IPS-11a (cell line): ENCODE results near the gene POTEF.
"Not testable (repeated sequence)": the region's sequence is repeated elsewhere in the genome, so short reads cannot be mapped to it uniquely, and the experiment has no call there.

ENCODE experiments used
- H3K4me3 ChIP-seq: one replicate; pipeline ENCODE4 v1.5.1; 2013; ENCODE audit warnings: low read depth, low read length, control low read depth

POTEF gene

DNA sequence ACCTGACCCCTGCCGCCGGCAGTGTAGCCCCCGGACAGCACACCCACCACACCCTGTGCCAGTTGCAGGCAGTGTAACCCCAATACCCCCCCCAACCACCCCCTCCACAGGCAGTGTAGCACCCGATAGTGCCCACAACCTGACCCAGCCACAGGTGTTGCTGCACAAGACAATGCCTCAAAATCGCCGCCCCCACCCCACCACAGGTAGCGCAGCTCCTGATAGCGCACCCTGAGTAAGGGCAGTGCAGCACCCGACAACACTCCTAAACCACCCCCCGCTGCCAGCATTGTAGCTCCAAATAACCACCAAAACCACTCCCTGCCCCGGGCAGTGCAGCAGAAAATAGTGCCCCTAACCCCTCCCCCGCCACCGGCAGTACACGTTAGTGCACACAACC, 558 bp downstream of the POTEF start:
- not testable (repeated sequence) for H3K4me3 ChIP-seq

DNA sequence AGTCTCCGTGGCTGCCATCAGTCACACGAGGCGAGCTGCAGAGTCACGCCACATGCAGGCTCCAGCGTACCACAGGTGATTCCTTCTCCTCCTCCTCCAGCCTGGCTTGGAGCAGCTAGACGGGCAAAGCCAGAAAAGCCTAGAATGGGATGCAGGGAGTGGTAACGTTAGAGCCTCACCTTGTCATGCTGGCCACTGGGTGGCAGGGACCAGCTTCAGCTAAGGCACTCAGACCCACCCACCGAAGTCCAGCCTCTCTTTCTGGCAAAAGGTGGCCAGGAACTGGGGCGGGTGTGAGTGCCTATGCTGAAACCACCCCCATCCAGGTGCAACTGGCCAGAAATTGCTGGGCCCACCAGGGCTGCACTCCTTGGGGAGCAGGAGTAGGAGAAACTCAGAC, 1.3 kb downstream of the POTEF start:
- H3K4me3 ChIP-seq: not testable (repeated sequence)

DNA sequence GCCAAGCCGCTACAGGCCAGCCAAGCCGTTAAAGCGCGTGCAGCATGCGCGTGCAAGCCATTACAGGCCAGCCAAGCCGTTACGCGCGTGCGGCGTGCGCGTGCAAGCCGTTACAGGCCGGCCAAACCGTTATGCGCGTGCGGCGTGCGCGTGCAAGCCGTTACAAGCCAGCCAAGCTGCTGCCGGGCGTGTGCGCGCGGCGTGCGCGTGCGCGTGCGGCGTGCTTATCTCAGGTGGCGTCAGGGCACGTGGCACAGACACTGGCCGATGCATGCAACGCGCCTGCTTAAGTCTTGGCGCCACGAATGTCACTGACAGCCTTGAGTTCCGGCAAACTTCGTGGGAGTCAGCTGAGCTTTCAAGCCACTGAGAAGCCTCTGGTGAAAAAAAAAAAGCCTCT, 8.1 kb downstream of the POTEF start:
- H3K4me3 ChIP-seq: not testable (repeated sequence)

DNA sequence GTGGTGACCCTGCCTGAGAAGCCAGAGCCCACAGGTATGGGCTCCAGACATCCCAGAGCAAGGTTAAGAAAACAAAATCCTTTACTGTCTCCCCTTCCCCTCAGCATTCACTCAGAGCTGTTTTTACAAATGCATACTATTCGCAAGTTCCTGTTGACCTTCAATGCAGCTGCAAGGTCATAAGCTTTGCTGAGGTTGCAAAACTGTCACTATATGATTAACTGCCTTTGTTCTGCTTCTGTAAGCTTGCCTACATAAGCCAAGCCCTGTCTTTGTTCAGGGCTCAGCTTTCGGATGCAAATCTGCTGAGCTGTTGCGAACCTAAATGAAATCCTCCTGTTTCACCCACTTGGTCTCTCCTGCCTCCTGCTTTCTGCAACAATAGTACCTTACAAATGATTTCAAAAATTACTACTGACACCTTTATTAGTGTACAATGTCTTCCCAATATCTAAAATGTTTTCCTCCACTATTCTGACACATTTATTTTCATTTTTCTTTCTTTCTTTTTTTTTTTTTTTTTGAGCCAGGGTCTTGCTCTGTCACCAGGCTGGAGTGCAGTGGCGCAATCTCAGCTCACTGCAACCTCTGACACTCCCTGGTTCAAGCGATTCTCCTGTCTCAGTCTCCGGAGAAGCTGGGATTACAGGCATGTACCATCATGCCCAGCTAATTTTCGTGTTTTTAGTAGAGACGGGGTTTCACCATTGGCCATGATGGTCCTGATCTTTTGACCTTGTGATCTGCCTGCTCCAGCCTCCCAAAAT, 26.2 kb downstream of the POTEF start:
- H3K4me3 ChIP-seq: not testable (repeated sequence)

DNA sequence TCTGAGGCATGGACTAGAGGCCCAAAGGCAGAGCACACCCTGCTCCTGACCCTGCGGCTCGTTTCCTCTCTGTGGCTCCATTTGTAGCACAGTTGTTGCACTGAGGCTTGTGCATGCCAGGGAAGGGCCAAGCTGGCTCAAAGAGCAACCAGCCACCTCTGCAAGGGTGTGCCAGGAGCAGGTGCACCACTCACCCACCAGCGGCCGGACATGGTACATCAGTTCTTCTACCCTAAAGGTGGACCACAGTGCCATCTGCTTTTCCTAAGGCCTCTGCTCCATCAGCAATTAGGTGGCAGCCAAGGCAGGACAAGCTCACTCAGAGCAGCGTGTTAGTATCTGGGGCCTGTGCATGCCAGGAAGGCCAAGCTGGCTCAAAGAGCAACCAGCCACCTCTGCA, 66.4 kb downstream of the POTEF start:
- not testable (repeated sequence) for H3K4me3 ChIP-seq

DNA sequence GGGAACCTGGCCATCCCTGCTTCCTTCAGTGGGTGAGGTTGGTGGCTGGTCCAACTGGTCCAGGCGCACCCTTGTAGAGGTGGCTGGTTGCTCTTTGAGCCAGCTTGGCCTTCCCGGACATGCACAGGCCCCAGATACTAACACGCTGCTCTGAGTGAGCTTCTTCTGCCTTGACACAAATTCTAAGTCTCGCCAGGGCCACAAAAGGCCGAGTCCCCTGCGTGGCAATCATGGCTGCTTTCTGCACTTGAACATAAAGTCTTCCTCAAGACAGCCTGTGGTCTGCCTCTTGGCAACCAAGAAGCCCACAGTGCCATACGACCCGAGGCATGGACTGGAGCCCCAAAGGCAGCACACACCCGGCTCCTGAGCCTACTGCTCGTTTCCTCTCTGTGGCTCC, 69.0 kb downstream of the POTEF start:
- not testable (repeated sequence) for H3K4me3 ChIP-seq

DNA sequence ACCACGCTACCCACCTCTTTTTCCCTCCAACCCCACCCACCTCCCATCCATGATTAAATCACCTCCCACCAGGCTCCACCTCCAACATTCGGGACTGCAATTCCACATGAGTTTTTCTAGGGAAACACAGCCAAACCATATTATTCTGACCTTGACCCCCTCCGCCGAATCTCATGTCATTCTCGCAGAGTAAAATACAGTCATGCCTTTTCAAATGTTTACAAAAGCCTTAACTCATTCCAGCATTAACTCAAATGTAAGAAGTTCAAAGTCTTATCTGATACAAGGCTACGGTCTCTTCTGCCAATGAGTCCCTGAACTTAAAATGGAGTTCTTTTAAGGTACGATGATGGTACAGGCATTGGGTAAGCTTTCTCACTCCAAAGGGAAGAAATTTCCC, 72.7 kb downstream of the POTEF start:
- H3K4me3 ChIP-seq: not testable (repeated sequence)

DNA sequence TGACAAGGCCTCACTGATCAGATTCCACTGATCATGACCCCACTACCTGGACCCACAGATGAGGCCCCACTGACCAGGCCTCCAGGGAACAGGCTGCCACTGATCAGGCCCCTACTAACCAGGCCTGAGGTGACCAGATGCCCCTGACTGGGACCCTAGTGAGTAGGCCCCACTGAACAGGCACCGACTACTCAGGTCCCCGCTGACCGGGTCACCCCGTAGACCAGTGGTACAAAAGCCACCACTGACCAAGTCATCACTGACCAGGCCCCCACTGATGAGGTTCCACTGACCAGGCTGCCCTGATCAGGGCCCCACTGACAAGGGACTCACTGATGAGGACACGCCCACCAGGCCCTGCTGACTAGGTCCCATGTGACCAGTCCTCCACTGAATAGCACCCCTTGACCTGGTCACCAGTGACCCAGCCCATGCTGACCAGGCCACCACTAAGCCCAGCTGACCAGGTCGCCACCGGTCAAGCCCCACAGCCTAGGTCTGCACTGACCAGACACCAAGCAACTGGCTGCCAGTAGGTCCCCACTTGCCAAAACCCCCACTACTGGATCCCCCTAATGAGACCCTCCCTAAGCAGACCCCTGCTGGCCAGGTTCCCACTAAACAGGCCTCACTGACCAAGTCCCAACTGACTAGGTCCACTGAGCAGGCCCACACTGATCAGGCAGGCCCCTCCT, 75.7 kb downstream of the POTEF start:
- not testable (repeated sequence) for H3K4me3 ChIP-seq

DNA sequence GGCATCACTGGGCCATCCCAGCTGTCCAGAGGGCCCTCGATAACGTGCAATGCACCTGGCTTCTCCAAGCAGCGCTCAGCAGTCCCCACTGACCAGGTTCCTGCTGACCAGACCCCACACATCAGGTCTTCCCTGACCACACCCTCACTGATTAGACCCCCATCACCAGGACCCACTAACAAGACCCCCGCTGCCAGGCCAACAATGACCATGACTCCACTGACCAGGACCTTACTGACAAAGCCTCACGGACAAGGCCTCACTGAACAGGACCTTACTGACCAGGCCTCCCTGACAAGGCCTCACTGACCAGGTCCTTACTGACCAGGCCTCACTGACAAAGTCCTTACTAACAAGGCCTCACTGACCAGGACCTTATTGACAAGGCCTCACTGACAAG, 76.6 kb downstream of the POTEF start:
- H3K4me3 ChIP-seq: not testable (repeated sequence)

DNA sequence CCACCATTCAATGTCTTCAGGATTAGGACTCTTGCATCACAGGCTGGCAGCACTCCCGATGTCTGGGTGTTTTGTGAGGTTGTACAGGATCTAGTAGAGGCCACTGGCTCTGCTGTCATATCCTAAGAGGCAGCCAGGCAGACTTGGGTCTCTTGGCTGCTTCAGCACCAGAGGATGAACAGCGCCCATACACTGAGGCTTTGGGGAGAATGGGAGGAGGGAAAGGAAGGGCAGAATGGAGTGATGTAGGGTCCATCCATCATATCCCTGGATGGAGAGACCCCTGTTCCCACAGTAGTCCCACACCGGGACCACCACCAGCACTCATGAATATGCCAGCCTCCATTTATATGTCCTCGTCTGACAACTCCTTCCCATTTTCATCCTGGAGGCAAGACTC, 80.6 kb downstream of the POTEF start:
- not testable (repeated sequence) for H3K4me3 ChIP-seq

DNA sequence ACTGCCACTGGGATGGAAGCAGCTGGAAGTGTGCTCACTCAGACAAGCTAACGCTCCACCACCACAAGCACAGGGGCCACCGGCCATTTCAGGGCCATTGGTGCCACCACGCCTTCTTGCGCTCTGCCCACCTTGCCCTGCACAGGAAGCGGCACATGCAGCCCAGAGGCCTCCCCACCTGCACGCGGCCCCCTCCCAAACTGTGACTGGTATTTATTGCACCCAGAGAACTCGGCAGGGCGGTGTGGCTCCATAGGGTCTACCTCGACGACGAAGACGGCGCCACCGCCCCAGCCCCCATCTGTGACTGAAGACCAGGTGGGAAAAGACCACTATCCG, 90.8 kb downstream of the POTEF start:
- H3K4me3 ChIP-seq: not testable (repeated sequence)

DNA sequence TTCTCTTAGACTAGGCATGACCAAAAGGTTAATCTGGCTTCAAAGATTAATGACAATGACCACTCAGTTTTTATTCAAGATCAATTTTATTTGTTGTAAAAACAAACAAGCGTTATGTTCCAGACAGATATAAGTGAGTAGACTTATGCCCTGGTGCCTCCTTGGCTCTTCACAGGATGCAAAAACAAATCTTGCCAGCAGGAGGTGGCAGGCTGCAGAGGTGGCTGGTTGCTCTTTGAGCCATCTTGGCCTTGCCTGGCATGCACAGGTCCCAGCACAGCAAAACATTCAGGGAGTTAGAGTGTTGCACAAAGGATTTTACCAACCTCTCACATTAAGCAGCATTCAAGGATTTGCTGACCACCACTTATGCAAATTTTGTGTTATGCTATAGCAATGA, 103.1 kb downstream of the POTEF start:
- not testable (repeated sequence) for H3K4me3 ChIP-seq
